Osteocyte (in vitro differentiated cells): ENCODE data around the gene PNPO. TPM values are rescaled to one million over a fixed set of nuclear protein-coding genes. Genes with fewer than 3 reads are reported as not detected.

Source experiments
- DNase-seq: peaks from one replicate; pipeline ENCODE4 v3.0.0; 2021; ENCODE audit warnings: mixed read lengths; ENCODE audit not compliant: unreplicated experiment; ENCODE audit errors: extremely low spot score
- H3K27ac Mint-ChIP-seq: one replicate; pipeline ENCODE4 v1.8.0; 2021; ENCODE audit warnings: mild to moderate bottlenecking, mixed read lengths; ENCODE audit not compliant: unreplicated experiment
- H3K27me3 Mint-ChIP-seq: one replicate; pipeline ENCODE4 v1.8.0; 2021; ENCODE audit warnings: mixed read lengths; ENCODE audit not compliant: unreplicated experiment
- H3K36me3 Mint-ChIP-seq: one replicate; pipeline ENCODE4 v1.8.0; 2021; ENCODE audit warnings: mixed read lengths; ENCODE audit not compliant: unreplicated experiment
- H3K4me1 Mint-ChIP-seq: one replicate; pipeline ENCODE4 v1.8.0; 2021; ENCODE audit warnings: mixed read lengths; ENCODE audit not compliant: unreplicated experiment
- H3K4me3 Mint-ChIP-seq: one replicate; pipeline ENCODE4 v1.8.0; 2021; ENCODE audit warnings: mild to moderate bottlenecking, moderate library complexity, mixed read lengths; ENCODE audit not compliant: unreplicated experiment
- H3K9me3 Mint-ChIP-seq: one replicate; pipeline ENCODE4 v1.8.0; 2021; ENCODE audit warnings: mixed read lengths; ENCODE audit not compliant: unreplicated experiment
- total RNA-seq: library from RNA; stranded (reverse); gene quantifications from 2 replicates; pipeline ENCODE4 v1.2.1, GENCODE V29; 2021
- TF ChIP-seq, protein P1 (sequence below): fragments of 200-600 bp; sonication (generic); IDR thresholded peaks from 2 replicates; pipeline ENCODE4 v1.5.0; 2021; ENCODE audit warnings: antibody characterized with exemption, mild to moderate bottlenecking, moderate library complexity

The PNPO gene
- total RNA-seq, 1 donor from 2014 or later: 9.0 TPM

DNA sequence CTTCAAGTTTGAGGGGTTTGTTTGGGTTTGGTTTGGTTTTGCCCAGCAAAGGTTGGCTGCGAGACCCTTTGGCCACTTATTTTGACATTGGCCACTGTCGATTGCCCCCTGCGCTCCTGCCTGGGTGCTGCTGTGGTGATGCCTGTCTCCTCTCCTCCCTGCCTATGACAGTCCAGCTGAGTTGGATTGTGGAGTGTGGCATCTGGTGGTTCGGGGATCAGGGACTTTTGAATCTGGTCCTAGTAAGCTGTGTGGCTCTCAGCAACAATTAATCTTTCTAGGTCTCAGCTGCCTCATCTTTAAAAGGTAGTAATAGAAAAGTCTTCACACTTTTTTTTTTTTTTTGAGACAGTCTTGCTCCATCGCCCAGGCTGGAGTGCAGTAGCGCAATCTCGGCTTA, 56.7 kb downstream of the PNPO start:
- H3K36me3 Mint-ChIP-seq: no peaks in the 10 kb centered on the region
- TF ChIP-seq, protein P1, sequence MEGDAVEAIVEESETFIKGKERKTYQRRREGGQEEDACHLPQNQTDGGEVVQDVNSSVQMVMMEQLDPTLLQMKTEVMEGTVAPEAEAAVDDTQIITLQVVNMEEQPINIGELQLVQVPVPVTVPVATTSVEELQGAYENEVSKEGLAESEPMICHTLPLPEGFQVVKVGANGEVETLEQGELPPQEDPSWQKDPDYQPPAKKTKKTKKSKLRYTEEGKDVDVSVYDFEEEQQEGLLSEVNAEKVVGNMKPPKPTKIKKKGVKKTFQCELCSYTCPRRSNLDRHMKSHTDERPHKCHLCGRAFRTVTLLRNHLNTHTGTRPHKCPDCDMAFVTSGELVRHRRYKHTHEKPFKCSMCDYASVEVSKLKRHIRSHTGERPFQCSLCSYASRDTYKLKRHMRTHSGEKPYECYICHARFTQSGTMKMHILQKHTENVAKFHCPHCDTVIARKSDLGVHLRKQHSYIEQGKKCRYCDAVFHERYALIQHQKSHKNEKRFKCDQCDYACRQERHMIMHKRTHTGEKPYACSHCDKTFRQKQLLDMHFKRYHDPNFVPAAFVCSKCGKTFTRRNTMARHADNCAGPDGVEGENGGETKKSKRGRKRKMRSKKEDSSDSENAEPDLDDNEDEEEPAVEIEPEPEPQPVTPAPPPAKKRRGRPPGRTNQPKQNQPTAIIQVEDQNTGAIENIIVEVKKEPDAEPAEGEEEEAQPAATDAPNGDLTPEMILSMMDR: no peak
- H3K4me3 Mint-ChIP-seq: no peak overlapping the region
- peaks cover 10% of the 10 kb centered on the region for H3K4me1 Mint-ChIP-seq
- DNase-seq: no peak
- peaks cover 4% of the 10 kb centered on the region for H3K27me3 Mint-ChIP-seq
- no peak overlapping the region for H3K27ac Mint-ChIP-seq
- H3K9me3 Mint-ChIP-seq: no peaks in the 10 kb centered on the region

Other genes starting within 250 kb of the PNPO start
- gene TBKBP1, start 247.4 kb upstream of the PNPO start, total RNA-seq: 16.5 and 17.4 TPM in 2 replicates
- not detected in 2 replicates for gene TBX21, start 208.3 kb upstream of the PNPO start, total RNA-seq
- 16.8 and 18.0 TPM in 2 replicates for gene OSBPL7, start 119.8 kb upstream of the PNPO start, total RNA-seq
- 41.0 and 41.8 TPM in 2 replicates for gene MRPL10, start 110.0 kb upstream of the PNPO start, total RNA-seq
- 0.54 and 0.84 TPM in 2 replicates for gene LRRC46, start 109.9 kb upstream of the PNPO start, total RNA-seq
- gene SCRN2, start 100.3 kb upstream of the PNPO start, total RNA-seq: 25.4 and 25.6 TPM in 2 replicates
- gene SP6, start 90.4 kb upstream of the PNPO start, total RNA-seq: 0.16 TPM in 1 of 2 replicates, not detected in the other
- 19.9 and 20.7 TPM in 2 replicates for gene SP2, start 45.3 kb upstream of the PNPO start, total RNA-seq
- gene PRR15L, start 16.3 kb downstream of the PNPO start, total RNA-seq: not detected in 2 replicates
- gene CDK5RAP3, start 29.5 kb downstream of the PNPO start, total RNA-seq: 136 and 148 TPM in 2 replicates
- 49.4 and 53.4 TPM in 2 replicates for gene COPZ2, start 96.2 kb downstream of the PNPO start, total RNA-seq
- 250 and 278 TPM in 2 replicates for gene NFE2L1, start 106.8 kb downstream of the PNPO start, total RNA-seq
- gene CBX1, start 159.9 kb downstream of the PNPO start, total RNA-seq: 74.4 and 76.5 TPM in 2 replicates
- 16.2 and 18.3 TPM in 2 replicates for gene SNX11, start 166.2 kb downstream of the PNPO start, total RNA-seq